Hepatocyte (in vitro differentiated cells): ENCODE data around the gene COL9A2. TPM values are rescaled to one million over a fixed set of nuclear protein-coding genes. Genes with fewer than 3 reads are reported as not detected.
"Not testable (repeated sequence)": the region's sequence is repeated elsewhere in the genome, so short reads cannot be mapped to it uniquely, and the experiment has no call there.

Experiments used
- DNase-seq: peaks from one replicate; pipeline ENCODE4 v3.0.0-alpha.2; 2016; ENCODE audit warnings: low spot score
- H2AFZ ChIP-seq: fragments of 200-600 bp; sonication (generic); 2 replicates; pipeline ENCODE4 v1.6.0; 2016; ENCODE audit warnings: antibody characterized with exemption, mild to moderate bottlenecking
- H3K27ac ChIP-seq: fragments of 200-600 bp; sonication (generic); 2 replicates; pipeline ENCODE4 v1.5.1; 2016; ENCODE audit warnings: mild to moderate bottlenecking
- H3K27me3 ChIP-seq: fragments of 200-600 bp; sonication (generic); 2 replicates; pipeline ENCODE4 v1.6.1; 2016
- H3K36me3 ChIP-seq: fragments of 200-600 bp; sonication (generic); replicated peaks from 2 replicates; pipeline ENCODE4 v1.5.1; 2016; ENCODE audit warnings: low read depth; ENCODE audit not compliant: insufficient read depth
- H3K4me1 ChIP-seq: fragments of 200-600 bp; sonication (generic); 2 replicates; pipeline ENCODE4 v1.5.1; 2016; ENCODE audit warnings: mild to moderate bottlenecking, moderate library complexity; ENCODE audit not compliant: insufficient read depth
- H3K4me2 ChIP-seq: fragments of 200-600 bp; sonication (generic); 2 replicates; pipeline ENCODE4 v1.6.0; 2016
- H3K4me3 ChIP-seq: fragments of 200-600 bp; sonication (generic); 2 replicates; pipeline ENCODE4 v1.5.1; 2016; ENCODE audit warnings: mild to moderate bottlenecking
- H3K79me2 ChIP-seq: fragments of 200-600 bp; sonication (generic); 2 replicates; pipeline ENCODE4 v1.6.0; 2017; ENCODE audit warnings: mild to moderate bottlenecking
- H3K9me2 ChIP-seq: fragments of 200-600 bp; sonication (generic); replicated peaks from 2 replicates; pipeline ENCODE4 v1.6.0; 2017; ENCODE audit warnings: mild to moderate bottlenecking; ENCODE audit not compliant: insufficient read depth
- H3K9me3 ChIP-seq: fragments of 200-600 bp; sonication (generic); 2 replicates; pipeline ENCODE4 v1.5.1; 2016; ENCODE audit warnings: low read depth, mild to moderate bottlenecking
- H4K20me1 ChIP-seq: fragments of 200-600 bp; sonication (generic); 2 replicates; pipeline ENCODE4 v1.6.0; 2016; ENCODE audit warnings: mild to moderate bottlenecking; ENCODE audit not compliant: insufficient read depth, poor library complexity, severe bottlenecking
- CTCF ChIP-seq: fragments of 200-600 bp; sonication (generic); IDR thresholded peaks from 2 replicates; pipeline ENCODE4 v1.5.1; 2016; ENCODE audit warnings: antibody characterized with exemption, mild to moderate bottlenecking; ENCODE audit not compliant: poor library complexity
- EZH2 ChIP-seq: fragments of 200-600 bp; sonication (generic); IDR thresholded peaks from 2 replicates; pipeline ENCODE4 v1.6.1; 2016; ENCODE audit warnings: antibody characterized with exemption, mild to moderate bottlenecking, borderline replicate concordance
- EZH2phosphoT487 ChIP-seq: fragments of 200-600 bp; sonication (generic); IDR thresholded peaks from one replicate; pipeline ENCODE4 v1.6.1; 2018; ENCODE audit warnings: antibody characterized with exemption, mild to moderate bottlenecking, low read depth, moderate library complexity; ENCODE audit not compliant: unreplicated experiment, severe bottlenecking
- WGBS: methylation state at CpG from one replicate; pipeline ENCODE4 v1.1.6; 2016; ENCODE audit warnings: low lambda C conversion rate; ENCODE audit errors: missing lambda C conversion rate; 5-methylcytosine and 5-hydroxymethylcytosine counted together
- polyA plus RNA-seq: library from polyadenylated mRNA; unstranded; fragments of >200 nt; fragmentation: Nextera tagmentation; extraction: Ambion mirVana; gene quantifications from 2 replicates; pipeline ENCODE4 v1.2.1, GENCODE V29; 2016
- total RNA-seq: library from RNA; depleted of rRNA; stranded (reverse); fragments of >200 nt; gene quantifications from 2 replicates; pipeline ENCODE4 v1.2.3, GENCODE V29; 2014

COL9A2 gene
- total and polyA plus RNA-seq, 2 experiments from 2014 or later, result 20.6 to 24.9 TPM

GRCh38 chr1:40350391-40350790, 33.3 kb upstream of the COL9A2 start:
- H3K36me3 ChIP-seq, result no peaks in the 10 kb centered on the region
- no peak overlapping the region for H3K27ac ChIP-seq
- no peaks in the 10 kb centered on the region for H4K20me1 ChIP-seq
- no peaks in the 10 kb centered on the region for H3K9me2 ChIP-seq
- no peak overlapping the region for H3K4me3 ChIP-seq
- H3K4me2 ChIP-seq, result no peak overlapping the region
- 86% methylated on average over 2 of the region's 2 CpGs for WGBS
- H3K4me1 ChIP-seq, result no peaks in the 10 kb centered on the region
- H2AFZ ChIP-seq, result no peak overlapping the region
- no peaks in the 10 kb centered on the region for H3K27me3 ChIP-seq
- no peak for DNase-seq
- no peaks in the 10 kb centered on the region for H3K79me2 ChIP-seq
- TF ChIP-seq EZH2phosphoT487, result no peak
- TF ChIP-seq CTCF, result no peak
- no peak for TF ChIP-seq EZH2
- no peaks in the 10 kb centered on the region for H3K9me3 ChIP-seq

- Histone ChIP-seq H3K4me3 (no peak overlapping the region), H3K27ac (no peak overlapping the region), H3K9me3 (no peaks in the 10 kb centered on the region), H3K4me1 (no peaks in the 10 kb centered on the region), H3K36me3 (no peaks in the 10 kb centered on the region), H3K4me2 (peak overlapping the region; percentile 46), H4K20me1 (no peaks in the 10 kb centered on the region), H3K9me2 (no peaks in the 10 kb centered on the region), H2AFZ (peak overlapping the region; percentile 45), H3K79me2 (no peaks in the 10 kb centered on the region), H3K27me3 (no peaks in the 10 kb centered on the region)
- WGBS, result 33% methylated on average over 6 of the region's 6 CpGs
- no peak for TF ChIP-seq CTCF
- DNase-seq, result peak; percentile 68
These were observed 27.5 kb upstream of the COL9A2 start for GRCh38 chr1:40344597-40344996.

GRCh38 chr1:40342381-40342717, 25.3 kb upstream of the COL9A2 start:
- not testable (repeated sequence) for H3K4me3 ChIP-seq, DNase-seq, H2AFZ ChIP-seq, H3K4me2 ChIP-seq, H3K36me3 ChIP-seq, H3K27me3 ChIP-seq, H3K4me1 ChIP-seq, H3K27ac ChIP-seq, H3K9me2 ChIP-seq, H4K20me1 ChIP-seq, H3K79me2 ChIP-seq, H3K9me3 ChIP-seq
- 96% methylated on average over 3 of the region's 3 CpGs for WGBS

GRCh38 chr1:40341491-40342380, 24.6 kb upstream of the COL9A2 start:
- no peaks in the 10 kb centered on the region for H4K20me1 ChIP-seq
- no peak for DNase-seq
- H3K36me3 ChIP-seq, result no peaks in the 10 kb centered on the region
- no peaks in the 10 kb centered on the region for H3K79me2 ChIP-seq
- TF ChIP-seq CTCF (no peak), EZH2phosphoT487 (no peak), EZH2 (no peak)
- H3K4me2 ChIP-seq, result no peak overlapping the region
- H3K9me3 ChIP-seq, result no peaks in the 10 kb centered on the region
- H3K9me2 ChIP-seq, result no peaks in the 10 kb centered on the region
- no peak overlapping the region for H2AFZ ChIP-seq
- no peak overlapping the region for H3K27ac ChIP-seq
- 68% methylated on average over 6 of the region's 6 CpGs for WGBS
- H3K27me3 ChIP-seq, result no peaks in the 10 kb centered on the region
- no peak overlapping the region for H3K4me3 ChIP-seq
- peaks cover 3% of the 10 kb centered on the region for H3K4me1 ChIP-seq
